ENCODE data around the gene BRIP1.

GRCh38 chr17:61908292-61909037, 45.1 kb upstream of the BRIP1 start:
- no peak for TF ChIP-seq CTCF (IDR thresholded peaks at IDR 0.05)
- TF ChIP-seq POLR2A (IDR thresholded peaks at IDR 0.05) = no peak
- no peak for TF ChIP-seq POLR2AphosphoS5 (IDR thresholded peaks at IDR 0.05)

All from stomach (tissue), 4 donors.